ENCODE measurements around the gene TRIM41. TPM values are rescaled to one million over a fixed set of nuclear protein-coding genes. Genes with fewer than 3 reads are reported as not detected.

Gene TRIM41
- total RNA-seq, 2 experiments from 2014 or later = 40.0 to 44.7 TPM

DNA sequence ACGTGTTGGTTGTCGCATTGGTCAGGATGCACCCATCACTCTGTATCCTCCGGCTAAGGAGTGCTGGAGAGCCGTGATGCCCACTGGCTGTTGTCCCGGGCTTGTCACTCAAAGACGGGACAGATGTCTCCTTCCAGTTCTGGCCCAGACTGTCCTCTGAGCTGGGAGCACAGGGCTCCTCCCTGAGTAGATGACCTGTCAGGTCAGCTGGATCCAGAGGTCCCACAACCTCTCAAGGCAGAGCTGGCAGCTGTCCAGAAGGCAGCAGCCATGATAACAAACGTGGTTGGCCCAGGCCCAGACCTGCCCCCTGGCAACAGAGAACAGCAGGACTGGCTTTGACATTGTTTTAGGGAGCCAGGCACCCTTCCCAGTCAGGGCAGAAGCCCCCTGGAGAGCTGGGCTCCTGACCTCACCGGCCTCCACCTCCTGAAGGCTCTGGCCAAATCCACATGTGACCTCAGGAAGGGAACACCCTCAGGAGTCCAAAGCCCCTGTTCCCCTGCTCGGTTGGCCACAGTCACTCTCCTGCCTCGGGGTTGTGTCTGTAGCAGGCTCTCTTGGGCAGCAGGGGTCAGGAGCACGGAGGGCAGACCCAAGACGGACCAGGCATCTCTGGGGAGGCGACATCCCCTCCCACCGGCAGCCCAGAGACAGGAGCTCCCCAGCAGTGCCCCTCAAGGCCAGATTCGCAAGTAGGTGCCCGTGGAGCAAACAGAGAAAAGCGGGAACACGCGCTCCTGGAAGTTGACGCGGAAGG lies 28.4 kb upstream of the TRIM41 start:
- Mint-ChIP-seq H3K9me3 (ENCODE audit: insufficient read depth) (no peaks in the 10 kb centered on the region), H3K27ac (no peak overlapping the region), H3K36me3 (ENCODE audit: low read depth) (peaks cover 4% of the 10 kb centered on the region), H3K4me3 (no peak overlapping the region), H3K27me3 (ENCODE audit: low read depth) (peaks cover 2% of the 10 kb centered on the region), H3K4me1 (ENCODE audit: low read depth) (peaks cover 25% of the 10 kb centered on the region)
- ChIA-PET CTCF (interaction anchor here (2.0 to 7.7 kb wide), 2 partner anchors 10 to 12 kb away, joined by 4 to 78 read pairs; partner anchors contain the start of gene TRIM7), POLR2A (no interaction called here)
- DNase-seq (no peak), ATAC-seq (no peak)

DNA sequence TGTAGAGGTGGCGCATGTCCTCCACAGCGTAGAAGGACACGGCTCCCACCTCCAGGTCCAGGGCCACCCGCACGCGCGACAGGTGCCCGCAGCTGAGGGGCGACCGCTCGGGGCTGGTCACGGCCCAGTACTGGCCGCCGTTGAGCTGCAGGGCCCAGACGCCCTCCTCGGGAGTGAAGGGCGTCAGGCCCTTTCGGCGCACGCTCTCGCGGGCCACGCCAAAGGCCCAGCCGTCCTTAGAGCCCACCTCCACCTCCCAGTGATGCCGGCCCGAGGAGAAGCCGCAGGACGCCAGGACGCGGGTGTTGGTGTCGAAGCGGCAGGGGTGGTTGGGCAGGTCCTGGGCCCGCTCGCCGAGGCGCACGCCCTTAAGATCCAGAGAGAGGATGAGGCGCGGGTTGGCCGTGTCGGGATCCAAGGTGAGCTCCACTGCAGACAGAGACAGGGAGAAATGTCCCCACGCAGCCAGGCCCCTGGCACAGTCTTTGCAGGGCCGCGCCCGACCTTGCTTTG lies 27.8 kb upstream of the TRIM41 start:
- ATAC-seq (no peak), DNase-seq (no peak)
- Mint-ChIP-seq H3K4me3 (no peak overlapping the region), H3K27me3 (ENCODE audit: low read depth) (peaks cover 7% of the 10 kb centered on the region), H3K27ac (no peak overlapping the region), H3K9me3 (ENCODE audit: insufficient read depth) (no peaks in the 10 kb centered on the region), H3K36me3 (ENCODE audit: low read depth) (peaks cover 4% of the 10 kb centered on the region), H3K4me1 (ENCODE audit: low read depth) (peaks cover 19% of the 10 kb centered on the region)
- ChIA-PET CTCF (no interaction called here), POLR2A (no interaction called here)

DNA sequence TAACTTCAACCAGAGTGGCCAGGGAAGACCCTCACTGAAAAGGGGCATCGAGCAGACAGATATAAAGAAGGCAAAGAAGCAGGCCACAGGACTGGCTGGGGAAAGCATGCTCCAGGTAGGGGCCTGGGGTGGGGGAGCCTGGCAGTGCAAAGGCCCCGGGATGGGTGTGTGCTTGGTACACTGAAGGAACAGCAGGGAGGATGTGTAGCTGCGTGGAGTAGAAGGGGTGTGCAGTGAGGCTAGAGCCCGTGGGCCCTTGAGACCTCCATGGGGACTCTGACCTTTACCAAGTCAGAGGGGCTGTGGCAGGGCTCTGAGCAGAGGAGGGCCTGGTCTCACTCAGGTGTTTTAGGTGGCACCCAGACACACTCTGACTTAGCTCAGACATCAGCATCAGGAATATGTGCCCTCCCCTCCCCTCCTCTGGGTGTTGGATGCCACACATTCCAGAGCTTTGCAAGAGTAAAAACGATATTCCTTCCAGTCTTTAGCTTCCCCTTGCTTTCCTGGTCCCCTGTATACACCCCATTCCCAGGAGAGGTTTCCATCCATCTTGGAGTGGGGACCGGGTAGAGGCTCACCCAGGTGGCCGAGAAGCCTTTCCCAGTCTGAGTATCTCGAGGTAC lies 25.6 kb upstream of the TRIM41 start:
- ChIA-PET CTCF (interaction anchor here (2.0 to 2.3 kb wide), 2 partner anchors 8 to 10 kb away, joined by 4 to 11 read pairs; no protein-coding TSS in a partner anchor), POLR2A (interaction anchor here (1.1 kb wide), 1 partner anchor 10 kb away, joined by 3 read pairs; no protein-coding TSS in a partner anchor)
- ATAC-seq (no peak), DNase-seq (no peak)
- no peaks in the 10 kb centered on the region for H3K9me3 Mint-ChIP-seq (ENCODE audit: insufficient read depth)
- H3K27ac Mint-ChIP-seq = no peak overlapping the region
- peaks cover 10% of the 10 kb centered on the region for H3K4me1 Mint-ChIP-seq (ENCODE audit: low read depth)
- no peak overlapping the region for H3K4me3 Mint-ChIP-seq
- no peaks in the 10 kb centered on the region for H3K36me3 Mint-ChIP-seq (ENCODE audit: low read depth)
- peaks cover 15% of the 10 kb centered on the region for H3K27me3 Mint-ChIP-seq (ENCODE audit: low read depth)

DNA sequence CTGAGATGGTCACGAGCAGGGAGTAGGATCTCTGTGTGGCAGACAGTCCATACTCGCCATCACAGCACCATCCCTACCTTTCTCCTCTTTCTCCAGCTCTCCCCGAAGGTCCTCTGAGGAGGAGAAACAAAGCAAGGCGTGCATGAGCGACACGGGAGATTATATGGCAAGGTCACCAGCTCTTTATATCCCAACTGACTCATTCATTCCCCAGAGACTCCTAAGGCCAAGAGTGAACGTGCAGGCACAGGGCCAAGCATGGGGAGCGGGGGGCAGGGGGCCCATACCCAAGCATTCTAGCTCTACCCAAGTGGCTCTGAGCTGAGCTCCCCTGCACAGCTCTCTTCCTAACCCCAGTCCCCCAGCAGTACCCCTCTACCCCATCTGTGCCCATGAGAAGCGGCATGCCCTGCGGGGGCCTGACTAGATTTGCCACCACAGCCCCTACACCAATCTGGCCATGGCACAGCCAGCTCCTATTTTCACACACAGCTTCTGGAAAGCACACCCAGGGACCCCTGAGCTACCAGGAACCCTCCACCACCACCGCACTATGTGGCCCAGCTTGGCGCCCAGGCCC lies 24.9 kb upstream of the TRIM41 start:
- no peak for ATAC-seq
- ChIA-PET POLR2A (interaction anchor here (1.1 kb wide), 1 partner anchor 9 kb away, joined by 3 read pairs; no protein-coding TSS in a partner anchor), CTCF (interaction anchor here (2.0 to 2.3 kb wide), 2 partner anchors 9 kb away, joined by 4 to 11 read pairs; no protein-coding TSS in a partner anchor)
- no peaks in the 10 kb centered on the region for H3K36me3 Mint-ChIP-seq (ENCODE audit: low read depth)
- no peaks in the 10 kb centered on the region for H3K9me3 Mint-ChIP-seq (ENCODE audit: insufficient read depth)
- no peak for DNase-seq
- H3K4me1 Mint-ChIP-seq (ENCODE audit: low read depth) = peaks cover 3% of the 10 kb centered on the region
- peaks cover 19% of the 10 kb centered on the region for H3K27me3 Mint-ChIP-seq (ENCODE audit: low read depth)
- H3K27ac Mint-ChIP-seq = no peak overlapping the region
- no peak overlapping the region for H3K4me3 Mint-ChIP-seq

DNA sequence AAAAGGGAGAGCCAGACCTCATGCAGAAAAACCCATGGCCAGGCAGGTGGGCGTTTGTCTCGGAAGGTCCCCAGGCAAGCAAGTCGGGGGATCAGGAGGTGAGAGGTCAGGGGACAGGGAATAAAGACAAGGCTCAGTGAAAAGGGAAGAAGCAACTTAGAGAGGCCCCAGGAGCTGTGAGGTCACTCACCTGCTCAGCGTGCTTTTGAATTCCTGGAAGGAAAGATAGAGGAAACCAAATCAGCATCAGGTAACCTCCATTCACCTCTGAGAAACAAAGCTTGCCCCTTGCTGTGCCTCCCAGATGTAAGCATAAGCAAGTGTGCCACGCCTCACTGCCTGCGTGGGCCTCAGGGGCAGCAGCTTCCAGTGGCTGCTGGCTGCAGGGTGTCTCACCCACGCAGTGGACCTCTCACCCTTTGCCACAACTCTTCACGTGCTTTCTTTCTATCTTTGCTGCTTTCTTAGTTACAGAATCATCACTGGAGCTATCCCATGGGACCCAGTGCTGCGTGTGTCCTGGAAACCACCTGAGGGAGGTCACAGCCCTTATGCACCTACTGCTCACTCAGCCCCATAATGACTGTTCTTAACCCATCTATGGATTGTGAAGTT lies 24.1 kb upstream of the TRIM41 start:
- POLR2A ChIA-PET = interaction anchor here (1.1 kb wide), 1 partner anchor 7 kb away, joined by 4 read pairs; no protein-coding TSS in a partner anchor
- no peak for DNase-seq
- CTCF ChIA-PET = interaction anchor here (0.5 to 2.3 kb wide), 3 partner anchors 8 to 29 kb away, joined by 3 to 11 read pairs (median 4); no protein-coding TSS in a partner anchor

DNA sequence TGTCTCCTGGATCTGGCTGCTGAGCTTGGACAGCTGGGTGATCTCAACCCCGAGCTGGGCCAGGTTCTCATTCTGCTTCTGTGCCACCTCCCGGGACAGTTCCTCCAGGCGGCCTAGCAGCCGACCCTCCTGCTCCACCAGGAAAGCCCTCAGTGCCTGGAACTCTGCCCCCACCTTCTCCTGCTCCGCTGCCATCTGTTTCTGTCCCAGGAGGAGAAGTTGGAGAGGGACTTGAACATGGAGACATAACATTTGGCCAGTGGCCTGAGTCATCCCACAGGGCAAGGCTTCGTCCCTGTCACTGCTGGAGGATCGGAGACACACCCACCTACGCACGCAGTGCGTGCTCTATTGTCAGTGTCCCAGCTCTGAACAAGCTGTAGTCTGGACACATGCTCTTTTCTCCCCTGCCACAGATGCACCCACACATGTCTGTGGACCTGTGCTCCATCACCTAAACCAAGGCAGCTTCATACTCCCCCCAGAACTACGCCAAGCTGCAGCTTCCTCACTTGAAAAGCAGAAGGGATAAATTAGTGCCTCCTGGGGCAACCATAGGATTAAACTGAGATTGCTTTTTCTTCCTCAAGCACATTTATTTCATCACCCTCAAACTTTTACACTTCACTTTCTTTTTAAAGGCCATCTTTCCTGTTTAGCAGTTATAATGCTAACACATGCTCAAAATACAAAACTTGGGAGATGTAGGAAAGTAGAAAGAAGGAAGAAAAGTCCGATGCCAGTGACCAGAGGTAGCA lies 23.0 kb upstream of the TRIM41 start:
- ATAC-seq (no peak), DNase-seq (no peak)
- ChIA-PET POLR2A (interaction anchor here (1.1 kb wide), 1 partner anchor 8 kb away, joined by 4 read pairs; no protein-coding TSS in a partner anchor), CTCF (no interaction called here)
- Mint-ChIP-seq H3K4me3 (no peak overlapping the region), H3K36me3 (ENCODE audit: low read depth) (no peaks in the 10 kb centered on the region), H3K4me1 (ENCODE audit: low read depth) (peaks cover 9% of the 10 kb centered on the region), H3K9me3 (ENCODE audit: insufficient read depth) (no peaks in the 10 kb centered on the region), H3K27ac (no peak overlapping the region), H3K27me3 (ENCODE audit: low read depth) (peaks cover 25% of the 10 kb centered on the region)

More for the DNA sequence above, 24.1 kb upstream of the TRIM41 start:
- H3K4me1 Mint-ChIP-seq (ENCODE audit: low read depth) = peaks cover 6% of the 10 kb centered on the region
- no peaks in the 10 kb centered on the region for H3K36me3 Mint-ChIP-seq (ENCODE audit: low read depth)
- no peak overlapping the region for H3K27ac Mint-ChIP-seq
- H3K9me3 Mint-ChIP-seq (ENCODE audit: insufficient read depth) = no peaks in the 10 kb centered on the region
- ATAC-seq = no peak
- H3K27me3 Mint-ChIP-seq (ENCODE audit: low read depth) = peaks cover 23% of the 10 kb centered on the region
- H3K4me3 Mint-ChIP-seq = no peak overlapping the region

DNA sequence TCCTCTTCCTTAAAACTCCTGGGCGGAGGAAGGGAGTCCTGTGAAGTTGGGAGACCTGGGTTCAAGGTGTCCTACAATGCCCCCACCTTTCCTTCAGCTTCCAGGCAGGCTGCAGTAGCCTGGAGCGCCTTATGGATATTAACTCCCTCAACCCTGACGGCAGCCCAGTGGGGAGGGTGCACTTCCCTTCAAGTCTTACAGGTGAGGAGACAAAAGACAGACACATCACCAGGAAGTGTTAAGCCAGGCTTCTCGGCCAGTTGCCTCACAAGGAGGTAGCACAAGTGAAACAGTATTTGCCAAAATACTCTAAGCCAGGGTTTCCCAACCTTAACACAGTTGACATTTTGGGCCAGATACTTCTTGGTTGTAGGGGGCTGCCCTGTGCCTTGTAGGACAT lies 22.3 kb upstream of the TRIM41 start:
- DNase-seq = no peak
- ChIA-PET POLR2A (interaction anchor here (1.9 kb wide), 1 partner anchor 9 kb away, joined by 7 read pairs; no protein-coding TSS in a partner anchor), CTCF (no interaction called here)
- H3K4me1 Mint-ChIP-seq (ENCODE audit: low read depth) = peaks cover 13% of the 10 kb centered on the region
- no peak overlapping the region for H3K27ac Mint-ChIP-seq
- H3K27me3 Mint-ChIP-seq (ENCODE audit: low read depth) = peaks cover 31% of the 10 kb centered on the region
- H3K9me3 Mint-ChIP-seq (ENCODE audit: insufficient read depth) = no peaks in the 10 kb centered on the region
- H3K36me3 Mint-ChIP-seq (ENCODE audit: low read depth) = no peaks in the 10 kb centered on the region
- ATAC-seq = no peak
- H3K4me3 Mint-ChIP-seq = no peak overlapping the region

DNA sequence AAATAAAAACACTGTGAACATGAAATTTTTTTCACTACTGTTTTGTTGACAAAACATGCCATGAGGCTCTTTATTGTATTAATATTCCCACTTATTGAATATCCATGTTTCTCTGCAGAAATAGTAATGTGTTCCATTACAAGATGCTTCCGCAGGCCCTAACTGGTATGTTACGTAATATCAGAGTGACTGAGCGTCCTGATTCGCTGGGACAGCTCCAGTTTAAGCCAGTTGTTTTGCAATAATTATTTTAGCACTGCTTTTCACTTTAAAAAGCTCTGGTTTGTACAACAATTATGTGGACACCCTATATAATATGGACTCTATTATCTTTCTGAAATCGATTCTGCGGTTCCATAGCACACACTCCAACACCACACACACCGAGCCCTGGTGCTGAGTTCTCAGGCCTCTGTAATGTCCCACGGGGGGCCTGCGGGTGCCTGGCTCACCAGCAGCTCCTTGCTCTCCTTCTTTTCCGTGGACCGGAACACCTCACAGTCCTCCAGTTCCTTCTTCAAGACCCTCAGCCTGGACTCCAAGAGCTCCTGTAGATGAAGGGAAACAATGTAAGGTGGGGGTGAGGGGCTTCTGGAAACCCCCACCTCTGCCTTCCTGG lies 19.9 kb upstream of the TRIM41 start:
- no peaks in the 10 kb centered on the region for H3K9me3 Mint-ChIP-seq (ENCODE audit: insufficient read depth)
- peaks cover 4% of the 10 kb centered on the region for H3K36me3 Mint-ChIP-seq (ENCODE audit: low read depth)
- no peak overlapping the region for H3K27ac Mint-ChIP-seq
- DNase-seq (no peak), ATAC-seq (no peak)
- POLR2A ChIA-PET = interaction anchor here (0.6 to 5.3 kb wide), 3 partner anchors 11 to 23 kb away, joined by 3 to 40 read pairs (median 5); no protein-coding TSS in a partner anchor
- CTCF ChIA-PET = interaction anchor here (1.4 to 1.9 kb wide), 2 partner anchors 12 to 13 kb away, joined by 4 to 8 read pairs; no protein-coding TSS in a partner anchor
- H3K4me3 Mint-ChIP-seq = peak overlapping the region; percentile 76
- peaks cover 34% of the 10 kb centered on the region for H3K4me1 Mint-ChIP-seq (ENCODE audit: low read depth)
- H3K27me3 Mint-ChIP-seq (ENCODE audit: low read depth) = peaks cover 39% of the 10 kb centered on the region

DNA sequence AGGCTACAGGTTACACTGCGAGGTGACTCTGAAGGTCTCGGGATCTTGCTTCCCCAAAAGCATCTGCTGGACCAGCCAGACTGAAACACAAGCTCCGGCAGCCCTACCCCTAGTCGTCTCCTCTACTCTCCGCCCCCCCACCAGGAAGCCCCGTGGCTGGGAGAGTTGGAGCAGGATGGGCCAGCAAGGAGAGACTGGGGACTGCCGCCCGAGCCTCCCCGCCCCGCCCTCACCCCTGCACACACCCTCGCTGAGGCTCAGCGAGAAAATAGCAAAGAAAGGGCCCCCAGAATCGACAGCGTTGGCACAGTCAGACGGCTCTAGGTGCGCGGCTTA lies 19.3 kb upstream of the TRIM41 start:
- DNase-seq (no peak), ATAC-seq (no peak)
- Mint-ChIP-seq H3K4me3 (peak overlapping the region; percentile 76), H3K27ac (no peak overlapping the region), H3K27me3 (ENCODE audit: low read depth) (peaks cover 39% of the 10 kb centered on the region), H3K4me1 (ENCODE audit: low read depth) (peaks cover 36% of the 10 kb centered on the region), H3K9me3 (ENCODE audit: insufficient read depth) (no peaks in the 10 kb centered on the region), H3K36me3 (ENCODE audit: low read depth) (peaks cover 4% of the 10 kb centered on the region)
- POLR2A ChIA-PET = interaction anchor here (1.5 to 5.3 kb wide), 4 partner anchors 11 to 17 kb away, joined by 3 to 40 read pairs (median 5); no protein-coding TSS in a partner anchor
- CTCF ChIA-PET = interaction anchor here (1.4 to 5.5 kb wide), 3 partner anchors 12 to 13 kb away, joined by 4 to 78 read pairs (median 8); no protein-coding TSS in a partner anchor

DNA sequence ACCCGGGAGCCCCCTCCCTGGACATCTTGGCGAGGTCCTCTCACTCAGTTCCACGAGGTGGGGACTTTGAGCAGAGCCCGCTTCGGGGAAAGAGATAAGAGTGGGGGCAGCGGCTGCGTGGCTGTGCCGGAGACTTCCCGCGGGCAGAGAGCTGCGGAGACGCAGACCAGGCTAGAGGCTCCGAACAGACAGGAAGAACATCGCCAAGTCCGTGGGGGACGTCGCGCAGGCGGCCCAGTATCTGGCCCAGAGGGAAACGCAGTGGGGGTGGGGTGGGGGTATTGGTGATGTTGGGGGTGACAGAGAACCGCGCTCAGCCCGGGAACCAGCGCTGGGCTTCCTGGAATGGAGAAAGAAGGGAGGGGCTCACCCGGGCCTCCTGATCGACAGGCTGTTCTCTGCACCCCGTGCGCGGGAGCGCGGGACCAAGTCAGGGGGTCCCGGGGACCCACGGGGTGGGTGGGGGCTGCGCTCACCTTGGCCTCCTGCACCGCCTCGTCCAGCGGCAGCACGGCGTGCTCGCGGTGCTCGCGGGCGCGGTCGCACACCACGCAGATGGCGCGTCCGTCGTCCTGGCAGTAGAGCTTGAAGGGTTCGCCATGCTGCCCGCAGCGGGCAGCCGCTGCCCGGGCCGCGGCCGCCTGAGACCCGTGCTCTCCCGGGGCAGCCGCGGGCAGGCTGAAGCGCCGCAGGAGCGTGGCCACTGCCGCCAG lies 18.8 kb upstream of the TRIM41 start:
- Mint-ChIP-seq H3K4me3 (peak overlapping the region; percentile 76), H3K27ac (peak overlapping the region; percentile 37), H3K27me3 (ENCODE audit: low read depth) (peaks cover 37% of the 10 kb centered on the region), H3K4me1 (ENCODE audit: low read depth) (peaks cover 36% of the 10 kb centered on the region), H3K9me3 (ENCODE audit: insufficient read depth) (no peaks in the 10 kb centered on the region), H3K36me3 (ENCODE audit: low read depth) (peaks cover 4% of the 10 kb centered on the region)
- ATAC-seq = peak; percentile 6
- DNase-seq = peak; percentile 36
- CTCF ChIA-PET = interaction anchor here (0.9 to 5.5 kb wide), 4 partner anchors 12 to 36 kb away, joined by 3 to 78 read pairs (median 4); no protein-coding TSS in a partner anchor
- POLR2A ChIA-PET = interaction anchor here (1.5 to 5.3 kb wide), 5 partner anchors 10 to 57 kb away, joined by 3 to 40 read pairs (median 6); partner anchors contain the start of gene TRIM52
